LHCN-M2 (cell line): ENCODE data around the gene NDUFS6. TPM values are rescaled to one million over a fixed set of nuclear protein-coding genes. Genes with fewer than 3 reads are reported as not detected.
"Not testable (repeated sequence)": the region's sequence is repeated elsewhere in the genome, so short reads cannot be mapped to it uniquely, and the experiment has no call there.

Source experiments
- DNase-seq: peaks from one replicate; pipeline ENCODE4 v3.0.0-alpha.2; 2012; ENCODE audit warnings: low read depth
- total RNA-seq: library from RNA; depleted of rRNA; stranded (reverse); fragments of >200 nt; gene quantifications from 2 replicates; pipeline ENCODE4 v1.2.3, GENCODE V29; 2014

NDUFS6 gene
- total RNA-seq, 1 experiment from 2014 or later = 65.8 TPM

DNA sequence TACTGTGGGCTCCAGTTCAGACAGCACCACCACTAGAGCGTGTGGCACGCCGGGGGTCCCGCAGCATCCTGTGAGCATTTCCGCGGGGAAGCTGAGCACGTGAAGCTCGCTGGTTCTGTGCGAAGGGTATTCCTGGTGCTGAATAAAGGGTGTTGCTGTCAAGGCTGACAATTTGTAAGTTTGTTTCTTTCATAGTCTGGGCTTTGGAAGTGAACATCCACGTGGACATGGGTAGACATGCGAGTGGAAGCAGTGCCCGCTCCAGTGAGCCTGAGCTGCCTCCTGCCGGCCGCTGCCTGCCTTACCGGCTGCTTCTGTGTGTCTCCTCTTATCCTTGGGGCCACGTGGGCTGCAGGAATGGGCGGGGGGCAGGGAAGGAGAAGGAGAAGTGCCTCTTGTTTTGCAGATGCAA lies 14.7 kb downstream of the NDUFS6 start:
- no peak for DNase-seq

DNA sequence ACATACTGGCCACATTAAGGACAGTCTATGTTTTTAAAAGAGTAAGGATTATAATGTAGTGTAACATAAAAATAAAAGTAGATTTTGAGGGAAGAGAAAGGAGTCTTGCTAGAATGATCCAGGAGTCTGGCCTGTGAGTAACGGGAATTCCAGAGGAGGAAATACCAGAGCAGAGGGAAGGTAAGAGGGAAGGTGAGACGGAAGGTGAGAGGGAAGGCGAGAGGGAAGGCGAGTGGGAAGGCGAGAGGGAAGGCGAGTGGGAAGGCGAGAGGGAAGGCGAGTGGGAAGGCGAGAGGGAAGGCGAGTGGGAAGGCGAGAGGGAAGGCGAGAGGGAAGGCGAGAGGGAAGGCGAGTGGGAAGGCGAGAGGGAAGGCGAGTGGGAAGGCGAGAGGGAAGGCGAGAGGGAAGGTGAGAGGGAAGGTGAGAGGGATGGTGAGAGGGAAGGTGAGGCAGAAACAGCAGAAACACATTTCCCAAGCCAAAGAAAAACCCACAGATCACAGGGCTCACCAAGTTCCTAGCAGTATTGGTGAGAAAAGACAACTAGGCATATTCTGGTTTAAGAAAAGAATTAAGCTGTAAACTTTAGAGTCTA lies 15.4 kb downstream of the NDUFS6 start:
- DNase-seq = not testable (repeated sequence)

DNA sequence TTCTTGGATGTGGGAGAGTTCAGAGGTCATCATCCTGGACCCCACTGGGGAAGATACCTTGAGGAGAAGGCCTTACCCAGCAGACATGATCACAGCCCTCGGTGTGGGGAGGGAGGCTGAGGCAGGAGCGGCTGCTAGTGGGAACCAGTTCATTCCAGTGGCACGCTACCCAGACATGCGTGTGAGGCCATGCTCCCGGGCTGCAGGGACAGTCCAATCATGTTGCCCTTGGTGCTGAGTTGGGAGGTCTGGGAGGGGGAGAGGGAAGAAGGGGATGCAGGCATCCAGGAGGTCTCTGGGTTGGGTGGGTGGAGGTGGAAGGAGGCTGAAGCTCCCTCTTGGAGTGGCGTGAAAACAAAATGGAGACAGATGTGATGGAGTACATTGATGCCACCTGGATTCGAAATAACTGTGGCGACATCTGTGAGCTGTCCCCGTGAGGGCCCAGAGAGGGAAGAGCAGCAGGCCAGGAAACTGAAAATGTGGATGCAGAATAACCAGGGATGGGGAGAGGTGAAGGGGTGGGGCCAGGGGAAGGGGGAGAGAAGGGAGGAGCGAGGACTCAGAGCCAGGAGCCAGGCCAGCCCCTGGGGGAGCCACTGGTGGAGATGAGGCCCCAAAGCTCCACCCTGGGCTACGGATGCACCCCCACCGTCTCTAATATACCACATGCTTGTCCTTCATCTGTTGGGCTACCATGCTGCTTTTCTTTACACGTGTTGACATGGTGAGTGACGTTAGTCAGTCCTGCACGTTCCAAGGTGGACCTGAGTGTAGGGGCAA lies 16.2 kb downstream of the NDUFS6 start:
- no peak for DNase-seq

DNA sequence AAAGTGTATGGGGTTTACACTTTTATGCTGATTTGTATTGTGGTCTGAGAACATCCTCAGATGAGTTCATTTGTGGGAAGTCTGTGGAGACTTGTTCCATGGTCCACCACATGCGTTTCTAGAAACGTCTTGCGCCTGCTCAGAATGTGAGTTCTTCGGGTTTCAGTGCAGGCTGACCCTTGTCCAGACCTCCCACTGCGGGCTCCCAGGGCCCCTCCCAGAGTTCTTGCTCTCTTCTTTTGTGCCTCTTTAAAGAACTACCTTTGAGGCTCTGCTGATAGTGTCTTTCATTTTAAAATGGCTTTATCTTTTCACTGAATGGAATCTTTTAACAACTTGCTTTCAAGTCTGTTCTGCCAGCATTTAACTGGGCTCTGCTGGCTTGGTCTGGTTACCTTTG lies 17.6 kb downstream of the NDUFS6 start:
- DNase-seq = no peak

DNA sequence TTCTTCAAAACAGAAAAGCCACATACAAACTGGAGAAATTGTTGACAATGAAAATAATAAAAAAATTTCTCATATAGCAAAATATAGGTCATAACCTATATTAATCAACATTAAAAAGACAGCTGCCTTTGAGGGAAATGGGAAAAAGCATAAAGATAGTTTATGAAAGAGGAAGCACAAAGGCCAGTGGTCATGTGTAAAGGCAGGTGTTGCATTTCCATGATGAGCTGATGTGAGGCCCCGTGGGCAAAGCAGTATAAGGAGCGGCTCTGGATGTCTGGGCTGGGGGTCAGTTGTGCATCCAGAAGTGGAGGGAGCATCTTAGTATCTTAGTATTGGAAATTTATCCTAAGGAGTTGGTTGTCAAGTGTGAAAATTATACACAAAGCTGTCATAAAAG lies 18.3 kb downstream of the NDUFS6 start:
- no peak for DNase-seq

DNA sequence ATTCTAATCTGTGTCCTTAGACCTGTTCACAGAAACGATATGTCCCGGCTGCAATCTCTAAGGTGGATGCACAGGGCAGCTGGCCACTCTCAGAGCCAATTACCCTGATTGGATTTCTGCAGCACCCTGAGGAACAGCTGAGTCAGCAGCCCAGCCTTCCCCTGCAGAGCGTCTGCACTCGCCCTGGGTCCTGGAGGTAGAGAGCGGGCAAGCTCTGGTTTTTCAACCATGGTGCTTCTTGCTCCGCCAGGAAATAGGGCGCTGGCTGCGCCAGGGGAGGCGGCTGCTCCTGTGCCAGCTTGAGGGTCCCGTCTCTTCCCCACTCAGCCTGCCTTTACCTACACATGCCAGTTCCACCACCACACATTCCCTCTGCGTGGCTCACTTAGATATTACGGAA lies 19.2 kb downstream of the NDUFS6 start:
- DNase-seq = no peak

DNA sequence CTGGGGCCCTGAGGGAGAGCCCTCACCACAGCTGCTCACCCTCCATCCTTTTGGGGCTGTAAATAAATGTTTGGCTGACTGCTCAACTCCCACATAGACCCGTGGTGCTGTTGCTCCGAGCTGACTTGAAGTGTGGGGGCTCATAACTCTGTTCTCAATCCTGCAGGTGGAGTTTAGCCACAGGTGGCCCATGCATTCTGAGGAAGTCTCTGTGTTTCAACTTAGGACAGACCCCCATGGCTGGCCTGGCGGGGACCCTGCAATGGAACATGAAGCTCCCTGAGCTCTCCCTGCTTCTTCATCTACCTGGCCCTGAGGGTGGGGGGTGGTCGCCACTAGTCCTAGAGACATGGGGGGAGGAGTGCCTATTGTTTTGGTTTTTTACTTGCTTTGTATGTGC lies 19.7 kb downstream of the NDUFS6 start:
- DNase-seq = no peak

DNA sequence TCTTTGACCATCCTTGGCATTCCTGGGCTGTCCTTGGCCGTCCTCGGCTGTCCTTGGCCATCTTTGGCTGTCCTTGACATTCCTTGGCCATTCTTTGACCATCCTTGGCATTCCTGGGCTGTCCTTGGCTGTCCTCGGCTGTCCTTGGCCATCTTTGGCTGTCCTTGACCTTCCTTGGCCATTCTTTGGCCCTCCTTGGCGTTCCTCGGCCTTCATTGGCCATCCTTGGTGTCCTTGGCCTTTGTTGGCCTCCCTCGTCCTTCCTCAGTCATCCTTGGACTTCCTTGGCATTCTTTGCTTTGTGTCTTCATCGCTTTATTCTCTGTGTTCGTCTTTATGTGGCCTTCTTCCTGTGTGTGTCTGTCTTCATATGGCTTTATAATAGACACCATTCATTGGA lies 20.7 kb downstream of the NDUFS6 start:
- no peak for DNase-seq

DNA sequence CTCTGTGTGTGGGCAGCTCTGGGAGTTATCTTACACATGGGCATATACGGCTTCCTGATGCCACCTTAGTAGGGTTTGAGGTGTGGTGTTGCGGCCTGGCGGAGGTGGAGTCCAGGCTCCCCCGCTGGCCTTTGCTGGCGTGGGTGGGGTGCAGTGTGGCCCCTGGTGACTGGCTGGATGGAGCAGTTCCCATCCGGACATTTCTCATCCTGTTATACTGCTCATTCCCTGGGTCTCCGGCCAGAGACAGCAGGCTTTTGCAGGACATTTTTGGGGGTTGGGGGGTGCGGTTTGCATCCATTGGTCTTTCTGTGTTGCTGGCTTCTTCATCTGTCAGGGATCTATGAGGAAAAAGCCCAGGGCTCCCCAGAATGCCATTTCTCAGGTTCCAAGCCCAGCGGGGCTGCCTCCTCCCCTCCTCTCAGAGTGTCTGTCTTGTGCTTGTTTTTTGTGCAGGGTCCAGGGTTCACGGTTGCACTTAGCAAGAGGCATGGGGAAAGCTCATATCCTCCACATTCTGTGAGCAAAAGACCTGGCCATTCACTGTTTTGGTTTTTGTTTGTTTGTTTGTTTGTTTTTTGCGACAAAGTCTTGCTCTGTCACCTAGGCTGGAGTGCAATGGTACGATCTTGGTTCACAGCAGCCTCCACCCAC lies 22.3 kb downstream of the NDUFS6 start:
- DNase-seq = no peak

DNA sequence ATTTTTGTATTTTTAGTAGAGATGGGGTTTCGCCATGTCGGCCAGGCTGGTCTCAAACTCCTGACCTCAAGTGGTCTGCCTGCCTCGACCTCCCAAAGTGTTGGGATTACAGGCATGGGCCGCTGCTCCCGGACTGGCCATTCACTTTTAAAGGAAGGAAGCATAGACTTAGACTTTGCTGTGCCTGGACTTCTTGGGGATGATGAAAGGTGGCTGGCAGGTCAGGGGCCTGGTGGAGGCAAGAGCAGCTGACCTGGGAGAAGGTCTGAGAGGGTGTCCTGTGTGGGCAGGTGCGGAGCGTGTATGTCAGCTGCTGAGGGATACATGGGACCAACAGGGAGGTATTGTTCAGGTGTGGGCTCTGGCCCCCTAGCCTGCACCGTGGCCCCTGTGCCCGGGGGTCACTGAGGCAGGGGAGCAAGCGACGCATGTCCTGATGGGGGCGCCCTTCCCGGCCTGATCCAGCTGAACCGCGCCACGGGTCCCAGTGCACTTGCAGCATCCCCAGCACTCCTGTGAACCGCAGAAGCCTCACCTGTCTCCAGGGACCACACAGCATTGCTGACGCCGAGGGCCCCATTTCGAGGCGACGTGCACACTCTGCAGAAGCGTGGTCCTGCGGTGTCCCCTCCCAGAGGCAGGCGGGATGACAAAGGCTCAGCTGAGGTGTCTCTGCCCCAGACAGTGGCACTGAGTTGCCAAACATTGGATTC lies 23.1 kb downstream of the NDUFS6 start:
- no peak for DNase-seq

DNA sequence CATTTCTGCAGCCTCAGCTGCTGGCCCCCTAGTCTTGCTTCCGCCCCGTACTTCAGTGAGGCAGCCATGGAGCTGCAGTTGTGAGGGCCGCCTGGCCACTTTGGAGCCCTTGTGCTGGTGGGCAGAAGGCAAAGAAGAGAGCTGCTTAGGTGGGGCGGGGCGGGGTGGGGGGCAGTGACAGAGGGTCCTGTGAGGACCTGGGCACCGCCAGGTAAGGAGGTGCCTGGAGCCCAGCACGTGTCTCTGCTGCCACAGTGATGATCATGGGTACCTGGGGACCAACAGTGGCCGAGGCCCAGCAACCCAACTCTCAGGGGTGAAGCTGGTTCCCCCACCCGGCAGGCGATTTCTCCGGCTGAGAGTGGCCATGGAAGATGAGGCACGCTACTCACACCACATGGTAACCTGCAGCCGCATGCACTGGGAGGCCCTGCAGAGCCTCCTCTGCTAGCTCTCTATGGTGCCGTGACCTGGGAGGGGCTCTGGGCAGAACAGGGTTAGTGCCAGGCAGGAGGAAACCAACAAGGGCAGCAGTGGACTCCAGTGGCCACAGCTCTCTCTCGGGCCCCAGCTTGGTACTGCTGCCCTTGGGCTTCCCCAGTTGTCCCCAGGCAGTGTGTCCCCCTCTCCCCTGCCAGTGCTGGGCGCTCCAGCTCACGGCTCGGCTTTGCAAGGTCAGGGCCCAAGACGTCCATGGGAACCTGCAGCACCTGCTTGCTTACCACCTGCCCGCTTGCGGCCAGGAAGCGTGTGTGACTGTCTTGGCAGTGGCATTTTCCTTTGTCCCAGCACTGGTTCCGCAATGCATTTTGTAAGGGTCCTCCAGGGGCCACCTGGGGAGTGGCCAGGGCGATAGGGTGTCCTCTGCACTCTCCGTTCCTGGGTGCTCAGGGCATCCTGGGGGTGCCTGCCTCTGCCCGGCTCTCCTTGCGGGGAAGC lies 24.0 kb downstream of the NDUFS6 start:
- DNase-seq = no peak

DNA sequence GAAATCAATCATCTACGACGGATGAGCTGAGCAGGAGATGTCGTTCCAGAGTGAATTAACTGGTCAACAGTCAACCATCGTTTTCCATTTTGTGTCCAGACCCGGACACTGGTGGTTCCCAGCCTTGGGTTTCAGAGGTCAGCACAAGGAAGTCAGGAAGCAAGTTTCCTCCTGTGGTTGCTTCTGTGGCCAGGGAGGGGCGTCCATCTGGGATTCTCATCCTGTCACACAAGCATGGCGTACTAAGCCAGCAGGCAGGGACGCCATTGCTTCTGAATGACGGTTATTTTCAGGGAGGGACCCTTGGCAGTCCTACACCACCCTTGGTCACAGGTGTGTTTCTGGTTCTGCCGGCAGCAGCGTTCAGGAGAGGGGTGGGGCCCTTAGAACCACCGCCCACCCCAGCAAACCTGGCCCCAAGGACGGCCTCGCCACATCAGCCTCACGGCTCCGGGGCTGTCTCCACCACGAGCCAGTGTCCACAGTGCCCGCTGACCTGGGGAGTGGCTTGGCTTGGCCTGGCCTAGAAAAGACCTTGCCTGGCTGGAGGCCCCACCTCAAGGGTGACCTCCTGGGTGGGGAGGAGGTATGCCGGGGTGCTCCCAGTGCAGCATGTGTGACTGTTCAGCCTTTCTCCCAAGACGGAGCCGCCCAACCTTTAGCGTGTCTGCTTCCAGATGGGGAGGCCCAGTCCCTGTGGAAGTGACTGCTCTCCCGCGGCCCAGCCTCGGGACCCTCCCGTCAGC lies 25.2 kb downstream of the NDUFS6 start:
- DNase-seq = no peak

DNA sequence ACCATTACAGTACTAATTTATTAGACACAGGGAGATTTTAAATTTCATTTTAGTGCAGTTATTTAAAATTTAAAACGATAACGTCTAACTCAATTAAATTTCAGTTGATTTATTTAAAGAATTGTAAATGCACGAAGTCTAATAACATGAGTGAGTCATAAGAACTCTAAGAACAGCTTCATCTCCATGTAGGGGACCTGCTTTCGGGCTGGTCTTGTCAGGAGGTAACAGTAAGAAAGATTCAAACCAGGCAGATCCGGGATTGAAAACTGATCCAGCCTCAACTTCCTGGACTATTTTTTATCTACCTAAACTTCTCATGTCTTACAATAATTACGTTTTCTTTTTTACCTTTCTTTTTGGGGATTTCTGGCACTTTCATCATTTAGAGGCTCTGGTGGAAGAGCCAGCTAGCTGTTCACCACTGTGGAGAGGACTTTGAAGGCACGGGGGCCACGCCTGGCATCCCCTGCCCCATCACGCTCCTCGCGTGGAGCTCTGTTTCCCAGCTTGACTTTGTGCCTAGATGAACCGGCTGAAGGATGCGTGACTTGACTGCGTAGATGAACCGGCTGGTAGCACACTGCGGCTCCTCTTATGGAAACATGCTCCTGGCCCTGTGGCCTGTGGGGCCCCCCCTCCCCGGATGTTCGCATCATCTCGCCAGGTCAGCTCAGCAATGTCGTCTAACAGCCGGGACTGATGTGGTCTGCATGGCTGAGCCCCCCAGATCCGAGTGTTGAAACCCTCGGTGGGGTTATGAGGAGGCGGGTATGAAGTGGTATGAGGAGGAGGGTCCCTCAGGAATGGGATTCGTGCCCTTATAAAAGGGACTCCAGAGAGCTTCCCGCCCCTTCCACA lies 26.0 kb downstream of the NDUFS6 start:
- no peak for DNase-seq

DNA sequence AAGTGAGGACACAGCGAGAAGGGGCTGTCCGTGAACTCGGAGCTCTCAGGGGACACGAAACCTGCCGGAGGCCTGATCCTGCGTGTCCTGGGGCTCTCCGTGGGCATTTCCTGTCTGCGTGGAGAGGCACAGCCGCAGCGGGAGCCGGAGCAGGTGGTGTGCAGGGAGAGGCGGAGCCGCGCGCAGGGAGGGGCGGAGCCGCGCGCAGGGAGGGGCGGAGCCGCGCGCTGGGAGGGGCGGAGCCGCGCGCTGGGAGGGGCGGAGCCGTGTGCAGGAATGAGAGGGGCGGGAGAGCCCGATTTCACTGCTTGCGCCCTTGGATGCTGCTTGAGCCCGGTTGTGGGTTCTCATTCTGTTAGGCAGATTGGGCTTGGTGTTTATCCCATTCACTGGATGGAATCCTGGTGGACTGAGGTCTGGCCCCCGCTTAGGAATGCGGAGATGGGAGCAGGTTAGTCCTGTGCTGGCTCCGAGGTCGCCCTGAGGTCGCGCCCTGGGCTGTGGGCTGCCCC lies 26.7 kb downstream of the NDUFS6 start:
- DNase-seq = no peak

DNA sequence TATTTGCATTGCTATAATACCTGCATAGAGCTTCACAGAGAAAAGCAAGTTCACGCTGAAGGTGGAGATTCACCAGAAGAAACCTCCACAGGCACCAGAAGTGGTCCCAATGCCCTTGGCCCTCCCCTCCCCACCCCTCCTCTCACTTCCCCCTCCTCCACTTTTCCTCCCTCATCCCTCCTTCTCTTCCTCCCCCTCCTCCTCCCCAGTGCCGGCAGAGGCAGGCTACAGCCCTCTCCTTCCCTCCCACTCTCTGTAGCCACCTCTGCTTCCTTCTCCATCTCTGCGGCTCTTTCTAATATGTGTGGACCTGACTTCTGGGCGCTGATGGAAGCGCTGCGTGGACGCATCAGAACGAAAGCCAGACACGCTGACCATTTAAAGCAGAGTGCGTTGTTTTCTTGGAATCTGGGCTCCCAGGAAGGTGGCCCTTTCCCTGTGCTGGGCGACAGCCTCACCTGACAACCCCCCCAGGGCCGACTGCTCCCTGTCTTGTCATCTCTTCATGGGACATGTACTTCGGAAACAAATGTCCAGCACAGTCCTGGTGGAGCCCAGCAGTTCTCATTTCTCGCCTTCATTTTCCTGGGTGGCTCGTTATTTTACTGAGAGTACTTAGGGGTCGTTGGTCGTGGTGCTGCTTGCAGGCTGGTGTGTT lies 29.5 kb downstream of the NDUFS6 start:
- no peak for DNase-seq

DNA sequence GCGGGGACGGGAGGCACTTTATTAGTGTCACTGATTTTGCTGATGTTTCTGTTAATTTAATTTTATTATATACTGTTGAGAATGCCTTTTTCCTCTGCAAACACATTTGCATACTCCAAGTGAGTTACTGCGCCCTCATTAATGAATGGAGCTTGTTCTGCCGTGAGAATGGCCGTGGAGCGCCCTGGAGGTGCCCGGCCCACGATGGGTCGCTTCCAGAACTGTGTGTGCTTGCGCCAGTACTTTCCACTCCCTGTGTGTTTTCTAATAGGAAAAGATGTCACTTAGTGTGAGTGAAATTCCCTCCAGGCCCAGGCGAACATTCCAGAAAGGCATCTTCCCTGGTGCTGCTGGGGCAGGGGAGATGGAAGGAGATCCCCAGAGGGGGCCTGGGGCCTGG lies 30.1 kb downstream of the NDUFS6 start:
- DNase-seq = no peak

DNA sequence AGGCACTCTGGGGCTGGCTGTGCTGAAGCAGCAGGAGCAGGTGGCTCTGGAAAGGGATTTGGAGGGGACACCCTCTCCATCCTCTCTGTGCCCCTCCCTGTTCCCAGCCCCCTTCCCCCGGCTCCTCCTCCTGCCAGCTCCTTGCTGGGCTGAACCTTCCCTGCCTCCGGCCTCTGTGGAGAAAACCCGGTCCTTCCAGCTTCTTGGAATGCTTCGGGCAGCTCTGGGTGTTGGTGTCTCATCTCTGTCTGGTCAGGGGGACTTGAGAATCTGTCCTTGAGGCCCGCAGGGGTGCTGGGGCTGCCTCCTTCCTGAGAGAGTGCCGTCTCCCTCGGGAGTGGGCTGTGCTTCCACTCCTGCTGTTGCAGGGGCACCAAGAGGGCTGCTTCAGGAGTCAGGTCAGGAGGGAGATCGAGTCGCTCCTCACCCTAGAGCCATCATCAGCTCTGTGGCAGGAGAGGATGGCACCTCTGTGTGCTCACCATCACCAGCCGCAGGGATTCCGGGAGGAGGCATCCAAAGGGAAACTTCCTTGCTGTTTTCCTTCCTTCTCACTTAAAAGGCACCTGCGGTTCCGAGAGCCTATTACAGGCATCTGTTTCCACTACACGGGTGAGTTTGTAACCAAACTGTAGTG lies 30.6 kb downstream of the NDUFS6 start:
- no peak for DNase-seq
